NCI-H1092 (cell line): ENCODE data around the gene KCNG1.
"Not testable (repeated sequence)": the region's sequence is repeated elsewhere in the genome, so short reads cannot be mapped to it uniquely, and the experiment has no call there.

Experiments used
- DNase-seq: peaks from one replicate; lab custom pipeline; 2025; lab: John Stamatoyannopoulos, UW

Gene KCNG1

GRCh38 chr20:51022803-51023616 lies at the start of gene KCNG1:
KCNG1 (minus strand) TSS chr20:51023107; CDS start chr20:51010338, 12,769 bp downstream.
- no peak for DNase-seq

- no peak for DNase-seq
Measured at GRCh38 chr20:51070621-51071020, 47.7 kb upstream of the KCNG1 start.

GRCh38 chr20:51067792-51068191 lies 44.9 kb upstream of the KCNG1 start:
- DNase-seq: no peak

GRCh38 chr20:51065615-51066014 lies 42.7 kb upstream of the KCNG1 start:
- DNase-seq: no peak

GRCh38 chr20:51064137-51064536 lies 41.2 kb upstream of the KCNG1 start:
- DNase-seq: no peak

GRCh38 chr20:51062065-51062464 lies 39.2 kb upstream of the KCNG1 start:
- DNase-seq: no peak

- DNase-seq: no peak
Measured at GRCh38 chr20:51061418-51062045, 38.6 kb upstream of the KCNG1 start.

- no peak for DNase-seq
Measured at GRCh38 chr20:51060301-51060700, 37.4 kb upstream of the KCNG1 start.

- no peak for DNase-seq
Measured at GRCh38 chr20:51059862-51060261, 37.0 kb upstream of the KCNG1 start.

- no peak for DNase-seq
Measured at GRCh38 chr20:51058017-51058416, 35.1 kb upstream of the KCNG1 start.

GRCh38 chr20:51054233-51054632 lies 31.3 kb upstream of the KCNG1 start:
- no peak for DNase-seq

GRCh38 chr20:51050531-51051075 lies 27.7 kb upstream of the KCNG1 start:
- DNase-seq: no peak

- no peak for DNase-seq
Measured at GRCh38 chr20:51046021-51046985, 23.4 kb upstream of the KCNG1 start.

- not testable (repeated sequence) for DNase-seq
Measured at GRCh38 chr20:51045492-51045891, 22.6 kb upstream of the KCNG1 start.

- no peak for DNase-seq
Measured at GRCh38 chr20:51044796-51045195, 21.9 kb upstream of the KCNG1 start.

- no peak for DNase-seq
Measured at GRCh38 chr20:51043811-51044210, 20.9 kb upstream of the KCNG1 start.

- no peak for DNase-seq
Measured at GRCh38 chr20:51042657-51043247, 19.8 kb upstream of the KCNG1 start.

- no peak for DNase-seq
Measured at GRCh38 chr20:51042064-51042463, 19.2 kb upstream of the KCNG1 start.

GRCh38 chr20:51037532-51038115 lies 14.7 kb upstream of the KCNG1 start:
- DNase-seq: peak; percentile 77

- DNase-seq: no peak
Measured at GRCh38 chr20:51036827-51037531, 14.1 kb upstream of the KCNG1 start.

- DNase-seq: no peak
Measured at GRCh38 chr20:51036226-51036625, 13.3 kb upstream of the KCNG1 start.
